ENCODE results near the gene KLC1. TPM values are rescaled to one million over a fixed set of nuclear protein-coding genes. Genes with fewer than 3 reads are reported as not detected.

The KLC1 gene
- total RNA-seq, 1 donor, result 237 TPM

GRCh38 chr14:103725001-103725682, 96.1 kb downstream of the KLC1 start:
- no peak overlapping the region for H3K4me3 ChIP-seq (ENCODE audit: low read depth, low read length)
- no peak for TF ChIP-seq CTCF (IDR thresholded peaks at IDR 0.05; ENCODE audit: insufficient read depth, low read depth, low read length)
- no peak for DNase-seq (ENCODE audit: low read depth)

- no peak overlapping the region for H3K4me3 ChIP-seq (ENCODE audit: low read depth, low read length)
- no peak for DNase-seq (ENCODE audit: low read depth)
- no peak for TF ChIP-seq CTCF (IDR thresholded peaks at IDR 0.05; ENCODE audit: insufficient read depth, low read depth, low read length)
Measured at GRCh38 chr14:103725739-103726395, 96.9 kb downstream of the KLC1 start.

DNA sequence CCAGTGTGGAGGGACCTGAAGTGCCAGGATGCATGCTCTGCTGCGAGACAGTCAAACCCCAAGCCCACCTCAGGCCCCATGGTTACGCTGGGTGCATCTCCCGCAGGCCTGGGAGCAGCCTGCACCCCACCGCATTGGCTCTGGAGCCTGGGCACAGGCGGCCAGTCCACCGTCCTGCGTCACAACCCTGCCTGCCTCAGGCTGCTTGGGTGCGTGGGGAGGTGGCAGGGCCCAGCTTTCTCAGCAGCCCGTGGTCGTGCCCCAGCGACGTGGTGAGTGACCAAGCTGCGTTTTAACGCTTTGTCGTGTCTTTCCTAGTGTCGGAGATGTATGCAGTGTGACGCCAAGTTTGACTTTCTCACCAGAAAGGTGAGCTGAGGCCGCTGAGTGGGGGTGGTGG, 97.5 kb downstream of the KLC1 start:
- no peak for DNase-seq (ENCODE audit: low read depth)
- TF ChIP-seq CTCF (IDR thresholded peaks at IDR 0.05; ENCODE audit: insufficient read depth, low read depth, low read length), result no peak
- H3K4me3 ChIP-seq (ENCODE audit: low read depth, low read length), result no peak overlapping the region

GRCh38 chr14:103727313-103727980, 98.4 kb downstream of the KLC1 start:
- no peak overlapping the region for H3K4me3 ChIP-seq (ENCODE audit: low read depth, low read length)
- TF ChIP-seq CTCF (IDR thresholded peaks at IDR 0.05; ENCODE audit: insufficient read depth, low read depth, low read length), result no peak
- no peak for DNase-seq (ENCODE audit: low read depth)

DNA sequence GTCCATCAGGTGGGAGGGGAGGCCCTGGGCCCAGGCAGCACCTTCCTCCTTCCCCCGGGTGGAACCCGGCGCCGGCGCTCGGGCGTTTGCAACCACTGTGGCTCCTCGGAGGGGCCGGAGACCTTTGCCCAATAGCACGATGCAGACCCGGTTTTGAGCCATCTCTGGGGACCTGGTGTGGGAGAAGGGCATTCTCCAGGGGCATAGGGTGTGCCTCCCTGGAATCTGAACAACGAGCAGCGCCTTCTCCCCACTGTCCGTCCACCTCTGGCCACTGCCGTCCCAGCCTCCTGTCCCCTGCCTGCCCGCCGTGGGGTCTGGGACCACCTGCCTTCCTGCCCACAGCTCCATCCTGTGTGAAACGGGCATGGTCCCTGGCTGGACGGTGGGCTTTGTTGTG, 99.1 kb downstream of the KLC1 start:
- no peak overlapping the region for H3K4me3 ChIP-seq (ENCODE audit: low read depth, low read length)

DNA sequence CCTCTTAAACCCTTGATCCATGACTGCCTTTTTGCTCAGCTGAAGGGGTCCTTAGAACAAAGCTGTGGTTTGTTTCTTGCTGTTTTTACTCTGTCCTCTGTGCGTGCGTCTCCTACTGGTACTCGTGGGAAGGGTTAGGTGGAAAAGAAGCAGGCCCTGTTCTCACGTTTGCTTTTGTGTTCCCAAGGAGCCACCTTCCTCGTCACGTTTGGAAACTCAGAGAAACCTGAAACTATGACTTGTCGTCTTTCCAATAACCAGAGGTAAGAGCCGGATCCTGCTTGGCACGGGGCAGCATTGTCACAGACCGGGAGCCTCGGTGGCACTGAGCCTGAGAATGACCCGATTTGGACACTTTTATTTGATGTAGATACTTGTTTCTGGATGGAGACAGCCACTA, 99.7 kb downstream of the KLC1 start:
- no peak for TF ChIP-seq CTCF (IDR thresholded peaks at IDR 0.05; ENCODE audit: insufficient read depth, low read depth, low read length)
- H3K4me3 ChIP-seq (ENCODE audit: low read depth, low read length), result no peak overlapping the region
- no peak for DNase-seq (ENCODE audit: low read depth)

More for the DNA sequence above, 99.1 kb downstream of the KLC1 start:
- TF ChIP-seq CTCF (IDR thresholded peaks at IDR 0.05; ENCODE audit: insufficient read depth, low read depth, low read length), result no peak
- DNase-seq (ENCODE audit: low read depth), result no peak
